GM21717 (cell line): Measurements from ENCODE around the gene FOXD1.
"Not testable (repeated sequence)": the region's sequence is repeated elsewhere in the genome, so short reads cannot be mapped to it uniquely, and the experiment has no call there.

ENCODE experiments used
- ATAC-seq: cut with Tn5 transposase; IDR thresholded peaks from one replicate; pipeline ENCODE4 v1.9.1; 2021; ENCODE audit warnings: mild to moderate bottlenecking, moderate library complexity; ENCODE audit not compliant: unreplicated experiment

FOXD1 gene

DNA sequence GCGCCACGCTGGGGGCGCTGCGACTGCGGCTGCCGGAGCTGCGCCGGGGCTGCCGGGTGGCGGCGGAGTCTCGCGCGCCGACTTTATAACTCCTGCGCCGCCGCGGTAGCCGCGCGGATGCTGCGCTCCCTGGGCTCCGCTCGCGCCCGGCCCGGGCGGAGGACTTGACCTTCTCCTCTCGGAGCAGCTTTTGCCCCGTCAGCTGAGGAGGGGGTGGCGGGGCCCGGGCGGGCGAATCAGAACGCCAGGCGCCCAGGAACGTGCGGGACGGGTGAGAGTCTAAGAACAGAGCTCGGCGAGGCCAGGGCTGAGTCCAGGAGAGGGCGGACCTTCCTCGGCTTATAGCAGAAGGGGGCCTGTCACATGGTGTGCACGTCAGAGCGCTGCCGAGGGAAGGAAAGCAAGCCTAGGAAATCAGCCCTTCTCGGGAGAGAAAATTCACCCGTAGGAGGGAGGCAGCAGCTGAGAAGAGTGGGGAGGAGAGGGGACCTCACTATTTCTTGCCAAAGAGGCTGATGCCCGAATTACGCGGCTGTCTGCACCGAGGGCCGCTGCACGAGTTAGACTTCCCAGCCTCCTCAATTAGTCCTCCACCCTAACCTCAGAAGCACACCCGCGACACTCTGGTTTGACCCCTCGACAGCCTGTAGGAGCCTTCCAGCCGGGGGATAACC lies at the start of gene FOXD1:
Gene FOXD1, minus strand, starts transcription at position 315 of the 674 bp plus-strand sequence. CDS start 415 bp downstream, outside the sequence.
- ATAC-seq, result peak; percentile 59

DNA sequence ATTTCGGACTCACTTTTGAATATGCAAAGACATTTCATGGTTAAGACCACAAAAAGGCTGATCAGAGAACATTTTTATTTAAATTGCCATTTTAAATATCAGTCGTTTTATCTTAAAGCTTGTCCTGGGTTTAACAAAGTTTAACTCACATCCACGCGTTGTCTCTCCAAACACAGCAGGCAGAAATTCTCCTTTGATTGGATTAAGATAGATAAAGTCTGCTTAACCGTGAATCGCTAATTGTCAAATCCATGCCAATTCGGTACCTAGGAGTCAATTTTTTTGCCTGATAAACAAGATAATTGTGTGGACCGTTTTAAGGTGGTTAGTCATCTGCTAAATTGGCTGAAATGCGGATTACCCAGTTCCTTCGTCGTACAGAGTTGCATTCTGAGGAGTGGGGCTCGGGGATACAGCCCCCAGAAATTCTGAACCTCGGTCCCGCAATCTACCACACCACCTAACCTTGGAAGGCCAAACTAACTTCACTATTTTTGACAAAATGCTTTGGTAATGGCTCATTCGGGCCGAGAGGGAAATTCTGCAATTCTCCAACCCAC lies 49.0 kb upstream of the FOXD1 start:
- no peak for ATAC-seq

DNA sequence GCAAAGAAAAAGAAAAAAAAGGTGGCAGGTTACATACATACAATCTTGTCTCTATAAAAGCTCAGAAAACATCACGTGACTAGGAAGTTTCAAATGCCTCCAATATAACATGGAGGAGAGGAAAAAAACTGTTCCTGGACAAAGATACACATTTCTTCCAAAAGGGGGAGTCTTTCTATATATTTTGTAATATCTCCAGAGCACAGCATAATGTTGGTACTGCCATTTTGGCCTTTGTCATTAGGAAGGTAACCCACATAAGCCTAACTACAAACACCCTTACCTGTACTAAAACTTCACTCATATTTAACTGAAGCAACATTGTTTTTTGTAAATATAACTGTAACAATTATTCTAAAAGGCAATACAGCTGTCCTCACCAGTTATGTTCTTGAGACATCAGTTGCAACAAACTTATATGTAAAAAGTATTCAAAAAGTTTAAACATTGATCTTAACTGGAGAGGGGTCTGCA lies 48.4 kb upstream of the FOXD1 start:
- no peak for ATAC-seq

DNA sequence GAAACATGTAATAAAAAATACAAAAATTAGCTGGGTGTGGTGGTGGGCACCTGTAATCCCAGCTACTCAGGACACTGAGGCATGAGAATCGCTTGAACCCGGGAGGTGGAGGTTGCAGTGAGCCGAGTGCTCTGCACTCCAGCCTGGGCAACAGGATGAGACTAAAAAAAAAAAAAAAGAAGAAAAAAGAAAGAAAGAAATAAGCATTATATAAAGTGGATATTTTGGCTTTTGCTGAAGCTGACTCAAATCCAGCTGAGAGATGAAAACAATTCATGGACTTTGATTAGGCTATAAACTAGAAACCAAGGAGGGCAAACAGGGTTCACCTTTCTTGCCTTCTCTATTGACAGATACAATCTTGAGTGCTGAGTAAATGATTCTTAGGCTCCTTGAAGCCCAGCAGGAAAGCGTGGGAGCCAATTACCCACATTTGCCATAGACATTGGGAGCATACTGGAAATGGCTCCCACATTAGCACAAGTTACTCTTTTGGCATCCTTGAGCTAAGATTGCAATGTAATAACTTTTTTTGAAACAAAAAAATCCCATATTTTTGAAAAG lies 47.3 kb upstream of the FOXD1 start:
- no peak for ATAC-seq

DNA sequence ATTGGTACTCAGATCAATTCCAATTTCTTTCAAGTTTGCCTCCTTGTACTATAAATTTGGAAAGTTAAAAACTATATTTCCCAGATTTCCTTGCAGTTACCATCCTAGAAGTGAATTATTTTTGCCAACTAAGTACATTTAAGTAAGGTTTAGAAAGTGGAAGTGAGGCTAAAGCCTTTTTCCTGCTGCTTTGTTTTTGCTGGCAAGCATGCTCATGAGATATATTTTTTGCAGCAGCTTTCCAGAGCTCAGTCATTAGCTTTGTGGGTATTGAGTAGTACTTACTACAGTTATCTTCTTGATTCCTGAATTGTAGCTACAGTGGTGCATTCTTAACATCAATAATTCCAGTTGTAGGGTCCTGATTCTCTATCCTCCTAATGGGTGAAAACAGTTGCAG lies 46.1 kb upstream of the FOXD1 start:
- ATAC-seq, result no peak

DNA sequence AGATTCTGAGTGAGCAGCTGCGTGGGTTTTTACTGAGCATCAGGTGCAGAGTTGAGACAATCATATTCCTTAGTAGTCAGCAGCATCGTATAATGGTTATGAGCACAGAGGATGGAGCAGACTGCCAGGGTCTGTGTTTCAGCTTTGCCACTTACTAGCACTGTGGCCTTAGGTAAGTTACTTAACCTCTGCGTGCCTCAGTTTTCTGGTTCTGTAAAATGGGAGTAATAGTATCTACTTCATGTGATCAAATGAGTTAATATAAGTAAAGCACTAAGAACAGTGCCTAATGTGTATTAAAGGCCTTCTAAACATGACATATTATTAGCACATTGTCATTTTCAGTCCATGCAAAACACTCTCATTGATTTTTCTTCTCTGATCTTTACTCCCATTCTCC lies 44.8 kb upstream of the FOXD1 start:
- no peak for ATAC-seq

- ATAC-seq, result no peak
Observed at GRCh38 chr5:73491155-73491554, 42.6 kb upstream of the FOXD1 start.

- no peak for ATAC-seq
Observed at GRCh38 chr5:73490088-73490487, 41.5 kb upstream of the FOXD1 start.

DNA sequence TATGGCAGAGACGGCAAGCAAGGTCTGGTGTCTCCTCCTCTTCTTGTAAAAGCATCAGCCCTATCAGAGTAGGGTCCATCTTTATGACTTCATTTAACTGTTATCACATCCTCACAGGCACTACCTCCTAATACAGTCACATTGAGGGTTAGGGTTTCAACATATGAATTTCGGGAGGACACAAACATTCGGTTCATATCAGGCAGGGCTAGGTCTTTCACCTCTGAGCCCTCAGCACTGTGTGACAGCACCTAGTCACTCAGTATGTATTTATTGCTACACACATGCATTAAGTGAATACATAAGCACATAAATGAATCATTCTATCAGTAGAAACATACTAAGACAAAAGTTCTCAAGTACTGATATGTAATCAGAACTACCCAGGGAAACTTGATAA lies 40.2 kb upstream of the FOXD1 start:
- ATAC-seq, result no peak

DNA sequence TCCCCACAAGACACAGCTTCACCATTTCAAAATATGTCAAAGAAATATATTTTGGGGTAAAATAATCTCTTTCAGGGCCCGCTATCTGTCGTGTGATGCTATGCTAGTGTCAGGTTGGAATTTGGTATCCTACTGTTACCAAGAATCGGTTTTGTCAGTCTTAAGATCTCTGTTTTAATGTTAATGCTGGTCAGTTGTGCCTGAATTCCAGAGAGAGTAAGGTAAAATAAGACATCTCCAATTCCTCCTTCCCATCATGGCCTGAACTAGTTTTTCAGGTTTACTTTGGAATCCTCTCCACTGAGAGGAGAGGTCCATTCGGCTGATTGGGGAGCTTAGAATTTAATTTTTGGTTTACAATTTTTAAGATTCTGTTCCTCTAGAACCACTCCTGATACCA lies 39.2 kb upstream of the FOXD1 start:
- ATAC-seq, result no peak

GRCh38 chr5:73487257-73487656 lies 38.7 kb upstream of the FOXD1 start:
- ATAC-seq, result not testable (repeated sequence)

- no peak for ATAC-seq
Observed at GRCh38 chr5:73486119-73486899, 37.7 kb upstream of the FOXD1 start.

DNA sequence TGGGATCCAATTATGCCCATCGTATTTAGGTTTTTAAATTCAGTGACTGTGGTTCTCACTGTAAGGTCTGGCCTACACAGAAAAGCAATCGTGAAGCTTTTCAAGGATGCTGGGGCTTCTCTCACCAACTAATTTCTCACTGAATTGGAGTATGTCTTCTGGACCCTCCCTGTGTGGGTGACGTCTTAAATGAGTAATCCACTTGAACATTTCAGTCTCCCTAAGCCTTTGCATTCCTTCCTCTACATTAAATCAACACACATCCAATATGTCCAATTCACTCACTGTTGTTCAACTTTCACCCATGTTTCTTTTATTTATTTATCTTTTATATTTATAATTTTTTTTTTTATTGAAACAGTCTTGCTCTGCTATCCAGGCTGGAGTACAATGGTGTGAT lies 37.1 kb upstream of the FOXD1 start:
- ATAC-seq, result no peak

- ATAC-seq, result no peak
Observed at GRCh38 chr5:73484511-73484910, 35.9 kb upstream of the FOXD1 start.

GRCh38 chr5:73483676-73484075 lies 35.1 kb upstream of the FOXD1 start:
- no peak for ATAC-seq

DNA sequence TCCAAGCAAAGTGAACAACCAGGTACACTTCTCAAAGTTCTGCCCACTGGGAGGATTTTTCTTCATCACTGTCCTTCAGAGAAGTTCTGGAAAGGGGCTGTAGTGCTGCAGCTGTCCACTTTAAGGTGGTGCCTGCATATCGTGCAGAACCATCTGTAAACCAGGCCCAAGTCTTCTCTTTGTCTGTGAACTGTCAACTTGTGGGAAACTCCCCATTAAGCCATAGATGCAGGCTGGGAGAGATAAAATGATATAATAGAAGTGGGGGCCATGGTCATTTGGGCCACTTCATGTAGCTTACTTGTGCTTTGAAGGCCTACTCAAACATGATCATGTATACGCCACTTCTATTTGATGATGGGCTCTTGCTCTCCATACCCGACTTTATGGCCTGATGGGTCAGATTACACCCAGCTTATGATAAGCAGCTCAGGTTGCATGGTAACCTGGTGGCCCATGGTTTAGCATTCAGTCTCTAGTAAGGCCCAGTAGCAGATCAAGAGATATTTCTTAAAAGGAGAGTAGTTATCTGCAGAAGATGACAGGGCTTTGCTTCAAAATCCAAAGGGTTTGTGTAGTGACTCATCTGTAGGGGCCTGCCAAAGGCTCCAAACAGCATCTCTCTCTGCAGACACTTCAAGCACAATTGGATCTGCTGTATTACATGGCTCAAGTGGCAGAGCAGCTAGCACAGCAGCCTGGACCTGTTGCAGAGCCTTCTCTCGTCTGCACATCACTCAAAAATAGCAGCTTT lies 34.0 kb upstream of the FOXD1 start:
- no peak for ATAC-seq

DNA sequence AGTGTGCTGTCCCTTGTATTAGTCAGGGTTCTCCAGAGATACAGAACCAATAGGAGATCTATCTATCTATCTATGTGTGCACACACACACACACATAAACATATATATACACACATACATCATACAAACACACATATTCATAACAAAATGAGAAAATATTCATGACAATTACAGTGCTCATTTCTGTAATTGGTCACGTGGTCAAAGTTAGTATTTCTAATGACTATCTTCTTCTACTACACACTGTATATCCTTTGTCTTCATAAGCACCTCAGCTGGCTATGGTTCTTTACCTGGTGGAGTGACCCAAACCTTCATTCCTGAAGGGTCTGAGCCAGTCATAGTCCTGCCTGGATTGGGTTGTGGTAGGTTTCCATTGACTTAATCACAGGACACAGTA lies 31.9 kb upstream of the FOXD1 start:
- no peak for ATAC-seq

DNA sequence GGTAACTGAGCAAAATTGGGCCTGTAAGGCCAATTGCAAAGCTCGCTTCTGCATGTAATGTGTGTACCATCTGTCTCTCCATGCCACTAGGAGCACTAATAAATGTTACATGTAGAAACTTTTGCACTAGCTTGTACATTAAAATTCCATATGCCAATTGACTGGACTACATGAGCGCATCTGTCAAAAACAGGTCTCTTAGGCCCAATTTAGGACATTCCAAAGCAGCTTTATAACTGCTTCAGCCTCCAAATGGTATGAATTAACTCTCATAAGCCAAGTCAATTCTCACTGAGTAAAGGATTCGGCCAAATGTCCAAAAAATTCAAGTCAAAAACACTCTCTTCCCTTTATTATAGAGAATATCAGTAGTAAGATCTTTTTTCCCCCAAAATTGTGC lies 23.5 kb upstream of the FOXD1 start:
- ATAC-seq, result no peak

GRCh38 chr5:73471654-73472053 lies 23.1 kb upstream of the FOXD1 start:
- no peak for ATAC-seq

DNA sequence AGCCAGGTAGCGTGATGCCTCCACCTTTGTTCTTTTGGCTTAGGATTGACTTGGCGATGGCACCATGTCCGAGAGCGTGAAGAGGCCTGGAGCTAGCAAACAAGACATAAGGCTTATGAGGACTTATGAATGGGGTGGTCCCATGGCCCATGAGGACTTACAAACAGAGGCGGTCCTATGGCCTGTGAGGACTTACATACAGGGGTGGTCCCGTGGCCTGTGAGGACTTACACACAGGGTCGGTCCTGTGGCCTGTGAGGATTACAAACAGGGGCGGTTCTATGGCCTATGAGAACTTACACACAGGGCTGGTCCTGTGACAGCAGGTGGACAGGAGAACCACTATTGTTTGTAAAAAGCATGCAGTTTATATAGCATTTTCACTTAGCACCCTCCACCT lies 21.3 kb upstream of the FOXD1 start:
- ATAC-seq, result no peak

- ATAC-seq, result not testable (repeated sequence)
Observed at GRCh38 chr5:73468638-73469037, 20.1 kb upstream of the FOXD1 start.
